DND-41 (cell line): ENCODE data around the gene EHBP1.

Source experiments
- ATAC-seq: fragments of 200-7000 bp; cut with Tn5 transposase; 3 replicates; pipeline ENCODE4 v1.9.1; 2021; ENCODE audit warnings: low read depth; ENCODE audit not compliant: insufficient read depth
- DNase-seq: peaks from one replicate; pipeline ENCODE4 v3.0.0-alpha.2; 2020
- H2AFZ ChIP-seq: 2 replicates; pipeline ENCODE4 v1.6.0; 2012; ENCODE audit warnings: low read depth, low read length
- H3K27ac ChIP-seq: 2 replicates; pipeline ENCODE4 v1.5.1; 2012; ENCODE audit warnings: low read length, inconsistent platforms
- H3K27me3 ChIP-seq: fragments of 200-600 bp; sonication (generic); 2 replicates; pipeline ENCODE4 v1.6.0; 2012; ENCODE audit warnings: low read length, mild to moderate bottlenecking, inconsistent platforms; ENCODE audit not compliant: insufficient read depth, poor library complexity
- H3K36me3 ChIP-seq: 2 replicates; pipeline ENCODE4 v1.5.1; 2012; ENCODE audit warnings: low read length, inconsistent platforms; ENCODE audit not compliant: insufficient read depth
- H3K4me1 ChIP-seq: 2 replicates; pipeline ENCODE4 v1.5.1; 2012; ENCODE audit warnings: mild to moderate bottlenecking, low read length; ENCODE audit not compliant: insufficient read depth
- H3K4me2 ChIP-seq: 2 replicates; pipeline ENCODE4 v1.6.0; 2012; ENCODE audit warnings: mild to moderate bottlenecking, moderate library complexity, low read length, inconsistent platforms; ENCODE audit not compliant: insufficient read depth
- H3K4me3 ChIP-seq, 2 experiments: fragments of 200-600 bp in 1 of 2; shearing (Covaris generic) in 1 of 2; 2 replicates each; pipeline ENCODE4 v1.5.1; 2012 to 2016; ENCODE audit warnings: inconsistent platforms in 2 of 2, low read length in 2 of 2, mild to moderate bottlenecking in 2 of 2, low read depth in 1 of 2, moderate library complexity in 1 of 2
- H3K79me2 ChIP-seq: 2 replicates; pipeline ENCODE4 v1.6.0; 2012; ENCODE audit warnings: low read length, inconsistent platforms; ENCODE audit not compliant: insufficient read depth
- H3K9ac ChIP-seq: 2 replicates; pipeline ENCODE4 v1.6.0; 2012; ENCODE audit warnings: low read depth, mild to moderate bottlenecking, inconsistent platforms, low read length, moderate library complexity
- H3K9me3 ChIP-seq: 2 replicates; pipeline ENCODE4 v1.5.1; 2012; ENCODE audit warnings: low read length, moderate library complexity, mild to moderate bottlenecking, inconsistent platforms; ENCODE audit not compliant: insufficient read depth, severe bottlenecking
- H4K20me1 ChIP-seq: 2 replicates; pipeline ENCODE4 v1.6.0; 2012; ENCODE audit warnings: low read length; ENCODE audit not compliant: insufficient read depth
- EZH2 ChIP-seq: IDR thresholded peaks from 3 replicates; pipeline ENCODE4 v1.6.1; 2012; ENCODE audit warnings: borderline replicate concordance, low read depth, mild to moderate bottlenecking, moderate library complexity, low read length, inconsistent platforms; ENCODE audit not compliant: severe bottlenecking
- TF ChIP-seq, protein P1 (sequence below): IDR thresholded peaks from 2 replicates; pipeline ENCODE4 v1.5.1; 2012; ENCODE audit warnings: borderline replicate concordance, low read length, moderate library complexity, mild to moderate bottlenecking; ENCODE audit not compliant: poor library complexity, severe bottlenecking; ENCODE audit errors: extremely low read depth

EHBP1 gene

DNA sequence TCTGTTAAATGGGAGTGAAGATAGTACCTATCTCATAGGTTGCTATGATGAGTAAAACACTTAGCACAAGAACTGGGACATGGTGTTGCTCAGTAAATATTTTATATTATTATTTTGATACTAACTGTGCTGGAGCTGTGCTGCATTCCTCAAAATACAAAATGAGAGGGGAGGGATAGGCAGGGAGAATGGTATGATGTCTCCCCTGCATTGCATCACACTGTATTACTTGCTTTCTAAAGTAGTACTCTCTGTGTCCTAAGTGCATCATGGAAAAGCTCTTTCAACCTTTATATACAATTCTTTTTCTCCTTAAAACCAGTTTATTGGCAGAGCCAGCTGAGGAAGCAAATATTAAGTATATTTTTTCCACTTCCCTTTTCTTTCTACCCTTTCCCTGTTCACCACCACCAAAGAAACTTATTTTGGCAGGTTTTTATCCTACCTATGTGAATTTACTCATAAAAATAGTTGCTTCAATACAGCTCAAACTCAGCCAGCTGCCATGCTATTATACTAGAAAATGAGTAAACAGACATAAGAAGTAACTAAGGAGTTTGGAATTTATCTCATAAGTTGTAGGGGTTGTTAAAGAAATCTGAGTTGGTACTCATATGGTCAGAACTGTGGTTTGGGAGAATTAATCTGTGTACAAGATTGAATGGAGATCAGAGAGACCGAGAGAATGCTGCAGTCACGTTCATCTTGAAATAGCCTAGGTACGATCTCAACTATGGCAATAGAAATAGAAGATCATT, 60.3 kb downstream of the EHBP1 start:
- Histone ChIP-seq H3K27ac (no peak overlapping the region), H3K79me2 (peaks cover 7% of the 10 kb centered on the region; the same call in 1 of the 2 replicates), H4K20me1 (peaks cover 4% of the 10 kb centered on the region; the same call in 1 of the 2 replicates), H3K9ac (no peak overlapping the region), H3K36me3 (no peaks in the 10 kb centered on the region), H3K9me3 (no peaks in the 10 kb centered on the region), H3K4me2 (no peak overlapping the region), H2AFZ (no peak overlapping the region), H3K27me3 (no peaks in the 10 kb centered on the region), H3K4me1 (no peaks in the 10 kb centered on the region), H3K4me3 (no peak overlapping the region)
- ATAC-seq (no peak), DNase-seq (no peak)
- TF ChIP-seq, protein P1, sequence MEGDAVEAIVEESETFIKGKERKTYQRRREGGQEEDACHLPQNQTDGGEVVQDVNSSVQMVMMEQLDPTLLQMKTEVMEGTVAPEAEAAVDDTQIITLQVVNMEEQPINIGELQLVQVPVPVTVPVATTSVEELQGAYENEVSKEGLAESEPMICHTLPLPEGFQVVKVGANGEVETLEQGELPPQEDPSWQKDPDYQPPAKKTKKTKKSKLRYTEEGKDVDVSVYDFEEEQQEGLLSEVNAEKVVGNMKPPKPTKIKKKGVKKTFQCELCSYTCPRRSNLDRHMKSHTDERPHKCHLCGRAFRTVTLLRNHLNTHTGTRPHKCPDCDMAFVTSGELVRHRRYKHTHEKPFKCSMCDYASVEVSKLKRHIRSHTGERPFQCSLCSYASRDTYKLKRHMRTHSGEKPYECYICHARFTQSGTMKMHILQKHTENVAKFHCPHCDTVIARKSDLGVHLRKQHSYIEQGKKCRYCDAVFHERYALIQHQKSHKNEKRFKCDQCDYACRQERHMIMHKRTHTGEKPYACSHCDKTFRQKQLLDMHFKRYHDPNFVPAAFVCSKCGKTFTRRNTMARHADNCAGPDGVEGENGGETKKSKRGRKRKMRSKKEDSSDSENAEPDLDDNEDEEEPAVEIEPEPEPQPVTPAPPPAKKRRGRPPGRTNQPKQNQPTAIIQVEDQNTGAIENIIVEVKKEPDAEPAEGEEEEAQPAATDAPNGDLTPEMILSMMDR = no peak
- TF ChIP-seq EZH2 = no peak

DNA sequence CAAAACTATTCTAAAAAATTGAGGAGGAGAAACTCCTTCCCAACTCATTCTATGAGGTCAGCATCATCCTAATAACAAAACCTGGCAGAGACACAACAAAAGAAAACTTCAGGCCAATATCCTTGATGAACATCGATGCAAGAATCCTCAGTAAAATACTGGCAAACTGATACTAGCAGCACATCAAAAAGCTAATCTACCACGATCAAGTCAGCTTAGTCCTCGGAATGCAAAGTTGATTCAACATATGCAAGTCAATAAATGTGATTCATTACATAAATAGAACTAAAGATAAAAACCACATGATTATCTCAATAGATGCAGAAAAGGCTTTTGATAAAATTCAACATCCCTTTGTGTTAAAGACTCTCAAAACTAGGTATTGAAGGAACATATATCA, 63.1 kb downstream of the EHBP1 start:
- Histone ChIP-seq H3K9ac (no peak overlapping the region), H3K36me3 (no peaks in the 10 kb centered on the region), H3K4me1 (no peaks in the 10 kb centered on the region), H4K20me1 (no peaks in the 10 kb centered on the region), H3K27ac (no peak overlapping the region), H3K9me3 (no peaks in the 10 kb centered on the region), H3K79me2 (no peaks in the 10 kb centered on the region), H3K27me3 (no peaks in the 10 kb centered on the region), H2AFZ (no peak overlapping the region), H3K4me3 (no peak overlapping the region), H3K4me2 (no peak overlapping the region)
- TF ChIP-seq, protein P1 = no peak
- TF ChIP-seq EZH2 = no peak
- ATAC-seq (no peak), DNase-seq (no peak)

GRCh38 chr2:62770629-62771028, 65.1 kb downstream of the EHBP1 start:
- no peaks in the 10 kb centered on the region for H3K9me3 ChIP-seq
- DNase-seq (no peak), ATAC-seq (no peak)
- H3K4me1 ChIP-seq = no peaks in the 10 kb centered on the region
- H3K9ac ChIP-seq = no peak overlapping the region
- H3K79me2 ChIP-seq = no peaks in the 10 kb centered on the region
- no peak for TF ChIP-seq EZH2
- TF ChIP-seq, protein P1 = no peak
- no peak overlapping the region for H2AFZ ChIP-seq
- no peaks in the 10 kb centered on the region for H3K27me3 ChIP-seq
- no peaks in the 10 kb centered on the region for H3K36me3 ChIP-seq
- H3K4me3 ChIP-seq = no peak overlapping the region
- H3K4me2 ChIP-seq = no peak overlapping the region
- no peaks in the 10 kb centered on the region for H4K20me1 ChIP-seq
- no peak overlapping the region for H3K27ac ChIP-seq
